ENCODE data around the gene ACTR1B.
"Not testable (repeated sequence)": the region's sequence is repeated elsewhere in the genome, so short reads cannot be mapped to it uniquely, and the experiment has no call there.

ACTR1B gene

GRCh38 chr2:97663962-97664635 is at the start of gene ACTR1B:
TSS of gene ACTR1B (minus strand) at chr2:97664044. CDS start at chr2:97663890, 154 bp downstream.
- FAIRE-seq (peak; percentile 90), DNase-seq (ENCODE audit: low spot score) (peak; percentile 99)

- DNase-seq (ENCODE audit: low spot score), result no peak
- FAIRE-seq, result no peak
These were observed 49.0 kb upstream of the ACTR1B start for GRCh38 chr2:97712693-97713295.

GRCh38 chr2:97712175-97712574 is 48.3 kb upstream of the ACTR1B start:
- DNase-seq (ENCODE audit: low spot score); FAIRE-seq: not testable (repeated sequence)

DNA sequence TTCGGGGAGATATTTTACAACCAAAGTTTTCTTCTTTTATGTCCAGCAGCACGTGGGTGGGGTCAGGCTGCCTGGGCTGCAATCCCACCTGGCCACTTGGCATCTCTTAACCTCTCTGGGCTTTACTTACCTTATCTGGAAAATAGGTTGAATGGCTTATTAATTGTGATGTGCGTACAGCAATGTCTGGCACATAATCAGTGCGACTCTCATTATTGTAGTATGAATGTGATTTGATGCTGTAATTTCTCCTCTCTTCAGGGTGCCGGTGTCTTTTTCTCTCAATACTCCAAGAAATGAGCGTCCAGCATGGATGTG is 47.5 kb upstream of the ACTR1B start:
- FAIRE-seq (no peak), DNase-seq (ENCODE audit: low spot score) (no peak)

DNA sequence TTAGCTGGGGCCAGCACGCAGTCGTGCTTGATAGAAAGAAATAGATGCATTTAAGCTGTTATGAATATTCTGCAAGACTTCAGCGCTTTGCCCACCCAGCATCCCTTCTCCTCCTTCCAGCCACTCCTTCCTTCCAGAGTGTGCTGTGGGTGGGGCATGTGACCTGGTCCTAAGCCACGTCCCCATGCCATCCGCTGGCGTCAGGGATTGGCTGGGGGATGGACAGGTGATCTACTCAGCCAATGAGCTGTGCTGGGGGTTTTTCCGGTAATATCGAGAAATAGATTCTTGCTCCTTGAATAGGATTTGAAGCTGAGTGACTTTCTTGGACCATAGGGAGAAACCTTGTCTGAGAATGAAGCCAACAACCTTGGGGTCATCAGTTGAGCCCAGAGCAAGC is 44.8 kb upstream of the ACTR1B start:
- FAIRE-seq, result no peak
- DNase-seq (ENCODE audit: low spot score), result no peak

DNA sequence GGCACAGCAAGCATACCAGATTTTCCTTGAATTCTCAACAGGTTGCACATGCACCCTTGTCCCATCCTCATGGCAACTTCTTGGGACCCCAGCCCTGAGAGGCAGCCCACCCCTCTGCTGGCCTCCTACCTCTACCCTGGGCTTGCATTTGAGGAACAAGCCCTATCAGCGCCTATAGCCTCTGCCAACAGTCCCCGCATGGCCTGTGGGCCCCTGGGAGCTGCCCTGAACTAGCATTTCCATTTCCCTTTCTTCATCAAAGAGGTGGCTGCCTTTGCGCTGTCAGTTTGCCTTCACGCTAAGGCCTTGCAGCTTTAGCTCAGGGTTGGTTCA is 44.2 kb upstream of the ACTR1B start:
- FAIRE-seq, result no peak

GRCh38 chr2:97707362-97708047 is 43.7 kb upstream of the ACTR1B start:
- no peak for DNase-seq (ENCODE audit: low spot score)
- FAIRE-seq, result peak; percentile 77

More for the DNA sequence above, 44.2 kb upstream of the ACTR1B start:
- no peak for DNase-seq (ENCODE audit: low spot score)

- DNase-seq (ENCODE audit: low spot score), result no peak
- no peak for FAIRE-seq
These were observed 43.0 kb upstream of the ACTR1B start for GRCh38 chr2:97706708-97707345.

- DNase-seq (ENCODE audit: low spot score) (no peak), FAIRE-seq (no peak)
These were observed 42.3 kb upstream of the ACTR1B start for GRCh38 chr2:97706112-97706511.

DNA sequence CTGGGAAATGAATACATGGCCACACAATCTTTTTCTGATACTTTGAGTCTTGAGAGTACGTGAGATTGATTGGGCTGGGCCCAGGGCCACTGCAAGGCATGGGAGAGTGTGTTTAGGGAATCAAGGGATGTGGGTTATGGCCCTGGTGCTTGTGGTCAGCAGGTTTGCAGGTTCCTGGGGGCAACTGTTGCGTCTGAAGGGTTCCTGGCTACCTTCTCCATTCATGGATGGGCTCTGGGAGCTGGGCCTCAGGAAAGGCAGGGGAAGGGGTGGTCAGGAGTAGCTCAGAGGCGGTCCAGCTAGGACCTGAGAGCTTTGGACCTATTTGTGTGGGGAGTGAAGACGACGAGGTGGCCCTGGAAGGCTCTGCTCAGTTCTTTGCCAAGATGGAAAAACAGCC is 41.1 kb upstream of the ACTR1B start:
- no peak for DNase-seq (ENCODE audit: low spot score)
- no peak for FAIRE-seq

- DNase-seq (ENCODE audit: low spot score), result no peak
- no peak for FAIRE-seq
These were observed 39.9 kb upstream of the ACTR1B start for GRCh38 chr2:97703741-97704140.

GRCh38 chr2:97702731-97703470 is 39.1 kb upstream of the ACTR1B start:
- FAIRE-seq (no peak), DNase-seq (ENCODE audit: low spot score) (no peak)

DNA sequence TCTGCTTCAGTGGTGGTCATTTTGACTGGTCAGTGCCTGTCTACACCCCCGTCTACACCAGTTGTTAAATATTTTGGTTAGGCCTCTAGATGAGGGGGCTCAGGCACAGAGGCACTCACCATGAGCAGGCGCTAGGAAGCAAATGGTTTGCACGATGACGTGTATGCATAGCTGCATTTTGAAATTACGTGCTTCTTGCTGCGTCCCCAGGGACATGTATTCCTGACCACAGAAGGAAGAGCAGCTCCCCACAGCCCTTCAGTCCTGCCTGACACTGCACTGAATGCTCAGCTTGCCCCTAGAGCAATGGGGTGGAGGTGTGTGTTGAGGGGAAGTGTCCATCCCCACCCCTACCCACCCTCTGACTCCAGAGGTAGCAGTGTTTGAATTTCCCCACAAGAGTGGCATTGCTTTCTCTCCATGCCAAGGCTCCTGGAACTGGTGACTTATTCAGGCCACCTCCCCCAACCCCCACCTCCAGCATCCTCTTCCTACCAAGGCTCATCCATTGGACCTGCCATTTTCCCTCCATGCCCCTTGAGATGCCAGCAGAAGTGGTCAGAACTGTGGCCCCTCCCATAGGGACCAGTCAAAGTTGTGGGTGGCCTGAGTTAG is 38.1 kb upstream of the ACTR1B start:
- FAIRE-seq (no peak), DNase-seq (ENCODE audit: low spot score) (no peak)

DNA sequence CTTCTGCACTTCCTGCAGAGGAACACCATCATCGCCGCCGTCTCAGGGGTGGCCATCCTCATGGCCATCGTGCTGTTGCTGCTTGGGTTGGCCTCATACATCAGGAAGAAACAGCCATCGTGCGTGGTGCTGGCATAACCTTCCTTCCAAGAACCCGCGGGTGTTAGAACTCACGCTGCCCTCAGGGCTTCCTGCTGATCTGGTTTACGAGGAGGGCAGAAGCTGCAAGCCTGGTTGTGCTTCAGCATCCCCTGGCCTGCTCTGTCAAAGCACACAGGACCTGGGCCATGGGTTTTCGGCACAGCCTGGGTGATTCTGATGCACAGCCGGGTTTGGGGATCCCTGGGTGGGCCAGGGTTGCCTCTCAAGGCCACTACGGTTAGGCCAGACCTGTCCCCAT is 37.3 kb upstream of the ACTR1B start:
- FAIRE-seq (no peak), DNase-seq (ENCODE audit: low spot score) (no peak)

GRCh38 chr2:97699765-97700444 is 36.1 kb upstream of the ACTR1B start:
- FAIRE-seq, result peak; percentile 79
- peak; percentile 70 for DNase-seq (ENCODE audit: low spot score)

GRCh38 chr2:97698530-97698929 is 34.7 kb upstream of the ACTR1B start:
- no peak for FAIRE-seq
- DNase-seq (ENCODE audit: low spot score), result no peak

DNA sequence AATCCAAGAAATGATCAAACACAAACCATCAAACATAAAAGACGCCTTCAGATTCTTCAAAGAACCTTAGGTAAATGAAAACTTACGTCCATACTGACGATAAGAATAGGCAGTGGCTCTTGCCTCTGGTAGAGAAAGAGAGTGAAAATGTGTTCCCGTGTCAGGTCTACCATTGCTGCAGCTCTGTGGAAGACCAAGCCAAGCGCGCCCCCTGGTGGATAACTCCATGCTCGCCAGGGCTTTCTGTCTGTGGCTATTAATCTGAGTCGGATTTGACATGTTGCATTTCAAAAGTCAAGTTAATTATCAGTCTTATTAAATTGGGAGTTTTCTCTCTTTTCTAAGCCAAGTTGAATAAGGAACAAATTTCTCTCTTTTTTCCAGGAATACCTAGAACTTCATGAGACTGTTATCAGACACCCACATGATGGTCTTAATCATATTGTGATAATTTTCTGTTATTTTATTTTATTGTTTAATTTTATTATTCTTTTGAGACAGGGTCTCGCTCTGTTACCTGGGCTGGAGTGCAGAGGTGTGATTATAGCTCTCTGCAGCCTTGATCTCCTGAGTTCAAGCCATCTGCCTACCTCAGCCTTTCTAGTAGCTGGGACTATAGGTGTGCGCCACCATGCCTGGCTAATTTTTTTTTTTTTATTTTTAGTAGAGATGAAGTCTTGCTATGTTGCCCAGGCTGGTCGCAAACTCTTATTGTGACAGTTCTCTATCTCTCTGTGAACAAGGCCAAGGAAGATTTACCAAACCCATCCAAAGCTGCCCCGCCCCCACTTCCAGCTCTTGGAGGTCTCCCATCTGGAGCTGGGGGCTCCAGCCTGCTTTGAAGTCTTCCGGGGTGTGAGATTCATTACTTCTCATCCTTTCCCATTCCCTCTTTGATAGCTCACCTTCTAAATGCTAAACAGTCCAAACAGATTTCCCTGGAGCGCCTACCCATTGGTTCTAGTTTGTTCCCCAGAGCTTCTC is 33.7 kb upstream of the ACTR1B start:
- peak; percentile 85 for DNase-seq (ENCODE audit: low spot score)
- FAIRE-seq, result no peak

DNA sequence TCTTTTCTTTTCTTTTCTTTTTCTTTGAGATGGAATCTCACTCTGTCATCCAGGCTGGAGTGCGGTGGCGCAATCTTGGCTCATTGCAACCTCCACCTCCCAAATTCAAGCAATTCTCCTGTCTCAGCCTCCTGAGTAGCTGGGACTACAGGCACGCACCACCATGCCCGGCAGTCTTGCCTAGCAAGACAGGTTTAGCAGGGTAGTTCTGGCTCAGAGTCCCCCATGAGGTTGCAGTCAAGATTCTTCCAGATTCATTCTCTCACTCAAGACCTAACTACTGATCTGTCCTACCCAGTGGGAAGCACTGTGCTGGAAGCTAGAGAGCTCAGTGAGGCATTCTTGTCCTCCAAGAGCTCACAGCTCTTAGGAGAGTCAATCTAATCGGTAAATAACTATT is 31.9 kb upstream of the ACTR1B start:
- DNase-seq (ENCODE audit: low spot score), result peak; percentile 2
- FAIRE-seq, result no peak

DNA sequence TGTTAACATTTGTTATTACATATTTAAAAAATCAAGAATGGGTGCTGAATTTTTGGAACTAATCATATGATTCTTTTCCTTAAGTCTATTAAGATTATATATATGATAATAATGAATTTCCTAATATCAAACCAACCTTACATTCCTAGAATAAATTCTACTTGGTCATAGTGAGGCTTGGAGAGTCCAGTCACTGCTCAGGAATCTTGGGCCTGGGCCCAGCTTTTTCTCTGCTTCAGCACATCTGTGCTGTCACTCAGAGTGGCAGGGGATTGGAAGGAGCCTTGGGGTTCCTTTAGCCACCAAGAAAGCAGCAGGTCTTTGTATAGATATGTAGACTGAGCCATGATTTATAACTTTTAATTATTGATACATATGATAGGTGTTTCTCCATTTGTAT is 29.6 kb upstream of the ACTR1B start:
- DNase-seq (ENCODE audit: low spot score), result peak; percentile 64
- no peak for FAIRE-seq

- no peak for DNase-seq (ENCODE audit: low spot score)
- no peak for FAIRE-seq
These were observed 27.3 kb upstream of the ACTR1B start for GRCh38 chr2:97691166-97691565.

Data from urothelium cell line (cell line).